GM10847 (cell line): Measurements from ENCODE around the gene PPFIA4.

Experiments
- POLR2A ChIP-seq: IDR thresholded peaks from 2 replicates; pipeline ENCODE4 v1.6.1; 2011; ENCODE audit not compliant: insufficient read length; ENCODE audit errors: extremely low read depth

PPFIA4 gene

GRCh38 chr1:203128431-203128715, 102.1 kb downstream of the PPFIA4 start:
- no peak for TF ChIP-seq POLR2A
